DMS114 treated with DMSO at 0.1 percent for 48 hours (cell line): ENCODE data around the gene PLEKHM3.
"Not testable (repeated sequence)": the region's sequence is repeated elsewhere in the genome, so short reads cannot be mapped to it uniquely, and the experiment has no call there.

Source experiments
- DNase-seq: peaks from one replicate; lab custom pipeline; 2025; ENCODE audit not compliant: unreplicated experiment; lab: John Stamatoyannopoulos, UW

Gene PLEKHM3

GRCh38 chr2:207831584-207832248 is 193.6 kb downstream of the PLEKHM3 start:
- no peak for DNase-seq

DNA sequence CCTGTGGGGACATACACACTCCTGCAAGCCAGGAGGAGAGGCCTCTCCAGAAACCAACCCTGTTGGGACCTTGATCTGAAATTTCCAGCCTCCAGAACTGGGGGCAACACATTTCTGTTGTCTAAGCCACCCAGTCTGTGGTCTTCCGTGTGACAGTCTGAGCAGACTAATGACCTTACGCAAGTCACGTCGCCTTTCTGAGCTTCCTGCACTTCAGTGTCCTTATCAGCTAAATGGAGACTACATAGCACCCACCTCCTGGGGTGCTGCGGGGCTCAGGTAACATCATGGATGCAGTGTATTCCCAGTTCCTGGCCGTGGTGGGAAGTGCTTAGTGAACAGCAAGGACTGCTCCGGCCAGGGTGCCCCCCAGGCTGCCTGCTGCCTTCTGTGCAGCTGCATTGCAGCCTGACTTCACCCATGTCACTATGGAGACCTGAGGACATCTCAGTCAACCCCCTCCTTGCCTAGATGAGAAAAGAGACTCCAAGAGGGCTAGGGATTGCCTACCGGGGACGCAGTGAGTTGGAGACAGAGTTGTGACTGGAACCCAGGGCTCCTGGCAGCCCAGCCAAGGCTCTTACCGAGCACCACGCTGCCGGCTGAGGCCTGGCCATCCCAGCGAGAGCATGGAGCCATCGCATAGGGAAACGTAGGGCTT is 194.4 kb downstream of the PLEKHM3 start:
- DNase-seq: no peak

GRCh38 chr2:207828361-207829057 is 196.8 kb downstream of the PLEKHM3 start:
- no peak for DNase-seq

DNA sequence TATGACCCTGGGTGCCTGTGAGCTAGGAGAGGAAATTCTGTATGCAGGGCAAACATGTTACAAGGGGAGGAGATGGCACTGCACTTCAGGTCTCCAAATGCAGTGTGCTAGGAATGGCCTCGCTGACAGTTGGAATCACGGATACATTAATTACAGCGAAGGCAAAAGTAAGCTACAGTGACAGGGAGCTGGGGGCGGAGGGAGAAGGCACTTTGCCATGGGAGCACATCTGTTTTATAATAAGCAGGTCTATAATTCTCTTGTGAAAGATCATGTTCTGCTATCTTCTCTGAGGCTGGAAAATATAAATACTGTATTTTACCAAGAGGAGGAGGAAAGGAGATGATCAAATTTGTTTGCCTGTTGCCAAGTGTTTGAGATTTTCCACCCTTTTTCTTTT is 199.3 kb downstream of the PLEKHM3 start:
- no peak for DNase-seq

DNA sequence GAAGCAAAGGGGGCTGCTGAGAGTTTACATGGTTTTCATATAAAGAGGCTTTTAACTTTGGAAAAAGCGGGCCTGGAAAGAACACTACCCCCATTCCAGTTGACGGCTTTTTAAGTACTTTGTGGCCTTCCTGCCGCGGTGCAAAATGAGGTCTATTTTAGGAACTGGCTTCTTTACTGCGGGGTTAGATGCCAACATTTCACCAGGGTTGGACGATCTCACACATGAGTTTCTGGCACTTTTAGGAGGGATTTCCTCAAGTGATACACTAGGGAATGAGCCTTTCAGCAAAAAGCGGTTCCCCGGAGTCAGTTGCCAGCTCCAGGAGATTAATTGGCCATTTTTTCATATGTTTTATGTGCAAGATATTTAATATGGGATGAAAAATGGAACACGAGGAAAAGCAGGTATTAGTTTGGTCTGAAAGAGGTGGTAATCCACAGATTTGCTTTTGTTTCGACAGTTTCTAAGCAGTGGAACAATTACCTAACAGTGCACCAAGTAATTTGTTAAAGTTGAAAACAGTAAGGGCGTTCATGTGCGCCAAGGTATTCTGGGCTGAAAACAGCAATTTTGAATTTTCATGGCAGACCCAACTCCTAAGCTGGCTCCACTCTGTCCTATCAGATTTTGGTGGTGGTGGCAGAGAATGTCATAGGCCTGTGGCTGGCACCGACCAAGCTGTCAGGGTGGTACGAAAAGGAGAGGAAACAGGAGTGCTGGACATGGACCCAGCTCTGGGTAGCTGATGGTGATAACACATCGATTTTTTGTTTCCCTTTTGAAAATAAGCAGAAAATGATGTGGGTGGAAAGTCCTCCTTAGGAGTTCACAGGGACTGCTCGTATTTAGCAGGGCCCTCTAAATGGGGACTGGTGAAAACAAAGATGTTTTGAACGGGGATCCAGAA is 200.0 kb downstream of the PLEKHM3 start:
- no peak for DNase-seq

- no peak for DNase-seq
Observed at GRCh38 chr2:207823865-207824264, 201.5 kb downstream of the PLEKHM3 start.

- DNase-seq: no peak
Observed at GRCh38 chr2:207819839-207820784, 205.2 kb downstream of the PLEKHM3 start.

- DNase-seq: no peak
Observed at GRCh38 chr2:207819021-207819797, 206.1 kb downstream of the PLEKHM3 start.

DNA sequence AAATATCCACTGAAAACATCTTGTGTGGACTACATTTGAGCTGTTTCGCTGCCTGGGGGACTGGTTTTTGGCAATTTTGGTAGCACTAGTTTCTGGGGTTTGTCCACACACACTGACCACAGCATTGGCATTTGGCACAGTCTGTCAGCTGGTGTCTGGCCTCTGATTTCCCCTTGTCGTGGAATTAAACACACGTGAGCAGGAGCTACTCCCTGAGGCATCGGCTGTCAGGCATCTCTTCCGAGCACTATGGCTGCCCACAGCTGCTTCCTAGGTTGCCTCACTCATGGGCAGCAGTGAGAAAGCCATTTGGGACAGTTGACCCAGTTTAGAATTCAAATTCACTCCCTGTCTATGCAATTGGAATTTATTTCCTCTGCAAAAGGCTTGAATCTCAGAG is 208.8 kb downstream of the PLEKHM3 start:
- DNase-seq: no peak

DNA sequence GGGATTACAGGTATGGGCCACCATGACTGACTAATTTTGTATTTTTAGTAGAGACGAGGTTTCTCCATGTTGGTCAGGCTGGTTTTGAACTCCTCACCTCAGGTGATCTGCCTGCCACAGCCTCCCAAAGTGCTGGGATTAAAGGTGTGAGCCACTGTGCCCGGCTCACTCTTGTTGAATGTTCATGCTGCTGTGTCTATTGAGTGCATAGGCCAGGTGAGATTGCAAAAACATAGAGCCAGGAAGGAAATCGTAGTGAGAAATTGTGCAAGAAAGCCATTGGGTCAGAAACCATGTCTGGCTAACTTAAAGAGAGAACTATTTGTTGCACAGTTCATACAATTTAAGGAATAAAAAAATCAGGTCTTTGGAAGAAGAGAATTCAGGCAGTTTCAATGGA is 210.1 kb downstream of the PLEKHM3 start:
- DNase-seq: no peak

DNA sequence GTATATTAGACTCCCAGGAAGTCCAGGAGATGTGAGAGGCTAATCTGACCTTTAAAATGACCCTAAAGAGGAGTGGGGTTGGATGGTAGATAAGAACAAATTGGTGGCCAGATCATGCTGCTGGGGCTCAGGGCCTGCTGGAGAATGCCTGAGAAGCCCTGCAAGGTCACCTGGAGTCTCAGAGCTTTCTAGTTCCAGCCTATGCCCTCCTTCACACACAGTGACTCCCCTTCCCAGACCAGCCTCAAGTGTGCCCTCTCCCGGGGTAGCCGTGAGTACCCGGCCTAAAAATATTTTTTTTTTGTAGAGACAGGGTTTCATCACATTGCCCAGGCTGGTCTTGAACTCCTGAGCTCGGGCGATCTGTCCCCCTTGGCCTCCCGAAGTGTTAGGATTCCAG is 211.4 kb downstream of the PLEKHM3 start:
- DNase-seq: no peak

DNA sequence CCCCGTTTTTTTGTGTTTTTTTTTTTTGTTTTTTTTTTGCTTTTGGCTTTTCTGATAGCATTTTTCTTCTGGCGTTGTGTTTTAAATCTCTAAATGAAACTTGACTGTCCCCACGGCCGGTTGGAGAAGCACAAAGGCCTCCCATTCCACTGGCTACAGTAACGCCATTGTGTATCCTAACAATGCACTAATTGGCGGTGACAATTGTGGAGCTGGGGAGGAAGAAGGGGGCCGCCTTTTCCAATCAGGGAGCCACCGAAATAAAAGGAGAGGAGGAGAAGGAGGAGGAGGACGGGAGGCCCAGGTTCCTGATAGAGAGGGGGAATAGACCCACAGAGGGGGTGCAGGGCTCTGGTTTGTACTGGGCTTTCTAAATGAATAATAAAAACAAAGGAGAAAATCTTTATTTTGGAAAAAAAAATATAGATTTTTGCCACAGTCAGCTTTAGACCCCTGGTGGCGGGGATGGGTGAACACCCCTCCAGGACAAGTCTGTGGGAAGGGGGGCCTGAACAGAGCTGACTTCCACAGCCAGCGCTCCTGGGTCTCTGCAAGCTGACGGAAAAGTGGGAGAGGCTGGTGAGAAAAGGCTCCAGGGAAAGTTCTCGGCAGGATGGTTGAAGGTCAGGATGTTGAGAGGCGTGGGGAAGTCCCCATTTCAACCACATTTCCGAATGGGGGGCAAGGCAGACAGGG is 212.0 kb downstream of the PLEKHM3 start:
- no peak for DNase-seq

DNA sequence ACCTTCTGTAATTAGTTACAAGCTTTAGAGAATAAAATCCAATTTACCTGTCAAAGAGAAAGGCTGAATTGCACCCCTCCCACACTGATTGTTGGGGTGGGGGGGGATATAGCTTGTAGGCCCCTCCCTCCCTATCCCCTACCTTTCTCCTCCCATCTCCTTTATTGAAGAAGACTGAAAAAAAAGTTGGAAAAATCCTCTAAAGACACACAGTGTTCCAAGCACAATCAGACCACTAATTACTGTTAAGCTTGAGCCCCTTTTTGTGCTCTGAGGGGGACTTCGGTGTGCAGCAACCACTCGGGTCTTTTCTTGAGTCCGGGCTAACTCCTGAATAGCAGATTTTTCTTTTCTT is 212.6 kb downstream of the PLEKHM3 start:
- DNase-seq: no peak

- no peak for DNase-seq
Observed at GRCh38 chr2:207812058-207812725, 213.1 kb downstream of the PLEKHM3 start.

GRCh38 chr2:207811658-207812057 is 213.7 kb downstream of the PLEKHM3 start:
- not testable (repeated sequence) for DNase-seq

DNA sequence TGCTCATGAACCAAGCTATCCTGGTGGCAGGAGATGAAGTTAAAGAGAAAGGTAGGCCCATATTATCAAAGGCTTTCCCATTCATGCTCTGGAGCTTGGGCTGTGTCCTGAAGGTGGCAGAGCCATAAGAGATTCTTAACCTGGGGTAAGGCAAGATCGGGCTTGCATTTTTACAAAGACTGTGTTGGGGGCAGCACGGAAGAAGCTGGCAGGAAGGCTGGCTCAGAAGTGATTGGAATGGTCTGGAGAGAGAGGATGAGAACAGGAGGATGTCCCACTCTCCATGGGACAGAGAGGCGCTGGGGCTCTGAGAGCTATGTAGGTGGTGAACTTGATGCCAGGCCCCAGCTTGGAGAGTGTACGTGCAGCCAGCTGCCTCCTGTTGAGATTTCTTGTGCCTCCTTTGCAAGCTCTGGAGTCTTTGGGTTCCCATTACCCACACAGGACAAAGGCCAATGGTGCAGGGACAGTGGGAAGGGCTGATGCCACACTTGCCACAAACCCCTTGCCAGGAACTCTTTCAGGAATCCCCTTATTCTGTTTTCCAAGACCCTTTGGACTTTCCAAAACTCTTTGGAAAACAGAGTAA is 215.0 kb downstream of the PLEKHM3 start:
- DNase-seq: no peak

DNA sequence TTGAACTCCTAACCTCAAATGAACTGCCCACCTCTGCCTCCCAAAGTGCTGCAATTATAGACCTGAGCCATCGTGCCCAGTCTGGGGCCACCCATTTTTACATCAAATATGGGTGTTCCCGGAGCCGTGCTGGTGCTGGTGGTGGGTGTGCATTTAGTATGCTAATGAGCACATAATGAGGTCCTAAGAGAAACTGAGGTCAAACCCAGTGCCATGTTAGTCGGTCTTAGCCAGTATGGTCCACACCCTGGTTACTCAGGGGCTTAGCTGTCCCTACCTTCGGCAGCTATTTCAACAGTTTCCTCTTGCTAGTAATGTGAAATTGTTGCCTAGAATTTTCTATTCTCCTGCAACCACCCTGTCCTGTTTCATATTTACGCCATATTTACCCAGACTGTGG is 217.2 kb downstream of the PLEKHM3 start:
- no peak for DNase-seq

GRCh38 chr2:207807516-207807915 is 217.8 kb downstream of the PLEKHM3 start:
- no peak for DNase-seq
